MM.1S (cell line): ENCODE results near the gene PIK3C3.

Experiments used
- DNase-seq: peaks from one replicate; pipeline ENCODE4 v3.0.0-alpha.2; 2015
- H2AFZ ChIP-seq: fragments of 300-600 bp; sonication (generic); 2 replicates; pipeline ENCODE4 v1.6.0; 2016; ENCODE audit warnings: antibody characterized with exemption, low read length
- H3F3A ChIP-seq: fragments of 300-600 bp; sonication (generic); 2 replicates; pipeline ENCODE4 v1.6.1; 2016; ENCODE audit warnings: mild to moderate bottlenecking, antibody characterized with exemption, low read length, moderate library complexity, mixed read lengths; ENCODE audit not compliant: insufficient read depth
- H3K27ac ChIP-seq: fragments of 300-600 bp; sonication (generic); 2 replicates; pipeline ENCODE4 v1.5.1; 2016; ENCODE audit warnings: mild to moderate bottlenecking, low read length
- H3K27me3 ChIP-seq: fragments of 300-600 bp; sonication (generic); replicated peaks from 2 replicates; pipeline ENCODE4 v1.6.0; 2016; ENCODE audit warnings: low read length; ENCODE audit not compliant: insufficient read depth
- H3K36me3 ChIP-seq: fragments of 300-600 bp; sonication (generic); replicated peaks from 2 replicates; pipeline ENCODE4 v1.6.1; 2016; ENCODE audit warnings: mild to moderate bottlenecking, low read length, mixed read lengths; ENCODE audit not compliant: insufficient read depth
- H3K4me1 ChIP-seq: fragments of 300-600 bp; sonication (generic); 2 replicates; pipeline ENCODE4 v1.6.1; 2016; ENCODE audit warnings: low read length, mixed read lengths
- H3K4me2 ChIP-seq: fragments of 300-600 bp; sonication (generic); 2 replicates; pipeline ENCODE4 v1.6.0; 2016; ENCODE audit warnings: low read depth, low read length
- H3K4me3 ChIP-seq: fragments of 300-600 bp; sonication (generic); 2 replicates; pipeline ENCODE4 v1.5.1; 2016; ENCODE audit warnings: low read length, mixed read lengths
- H3K79me2 ChIP-seq: fragments of 300-600 bp; sonication (generic); 2 replicates; pipeline ENCODE4 v1.6.1; 2016; ENCODE audit warnings: mixed run types, low read length, mixed read lengths
- H3K9ac ChIP-seq: fragments of 300-600 bp; sonication (generic); 2 replicates; pipeline ENCODE4 v1.6.1; 2016; ENCODE audit warnings: low read length, mixed read lengths
- H3K9me2 ChIP-seq: fragments of 300-600 bp; sonication (generic); replicated peaks from 2 replicates; pipeline ENCODE4 v1.6.1; 2016; ENCODE audit warnings: mild to moderate bottlenecking, low read length, mixed read lengths; ENCODE audit not compliant: insufficient read depth
- H3K9me3 ChIP-seq: fragments of 300-600 bp; sonication (generic); replicated peaks from 2 replicates; pipeline ENCODE4 v1.6.1; 2016; ENCODE audit warnings: mild to moderate bottlenecking, low read length, mixed read lengths; ENCODE audit not compliant: insufficient read depth
- H4K20me1 ChIP-seq: fragments of 300-600 bp; sonication (generic); 2 replicates; pipeline ENCODE4 v1.6.1; 2016; ENCODE audit warnings: mild to moderate bottlenecking, low read length, moderate library complexity, mixed read lengths; ENCODE audit not compliant: insufficient read depth
- EZH2 ChIP-seq: fragments of 300-600 bp; sonication (generic); optimal IDR thresholded peaks from 2 replicates; pipeline ENCODE3; 2017; ENCODE audit warnings: low read depth, mild to moderate bottlenecking, antibody characterized with exemption, low read length, mixed read lengths
- EZH2phosphoT487 ChIP-seq: fragments of 300-600 bp; sonication (generic); IDR thresholded peaks from 2 replicates; pipeline ENCODE4 v1.6.1; 2018; ENCODE audit warnings: antibody characterized with exemption, low read length
- TF ChIP-seq, protein P1 (sequence below): fragments of 300-600 bp; sonication (generic); IDR thresholded peaks from 2 replicates; pipeline ENCODE4 v1.5.1; 2016; ENCODE audit warnings: antibody characterized with exemption, low read length, mixed read lengths

The PIK3C3 gene

GRCh38 chr18:42052122-42052708 lies 97.2 kb downstream of the PIK3C3 start:
- TF ChIP-seq, protein P1, sequence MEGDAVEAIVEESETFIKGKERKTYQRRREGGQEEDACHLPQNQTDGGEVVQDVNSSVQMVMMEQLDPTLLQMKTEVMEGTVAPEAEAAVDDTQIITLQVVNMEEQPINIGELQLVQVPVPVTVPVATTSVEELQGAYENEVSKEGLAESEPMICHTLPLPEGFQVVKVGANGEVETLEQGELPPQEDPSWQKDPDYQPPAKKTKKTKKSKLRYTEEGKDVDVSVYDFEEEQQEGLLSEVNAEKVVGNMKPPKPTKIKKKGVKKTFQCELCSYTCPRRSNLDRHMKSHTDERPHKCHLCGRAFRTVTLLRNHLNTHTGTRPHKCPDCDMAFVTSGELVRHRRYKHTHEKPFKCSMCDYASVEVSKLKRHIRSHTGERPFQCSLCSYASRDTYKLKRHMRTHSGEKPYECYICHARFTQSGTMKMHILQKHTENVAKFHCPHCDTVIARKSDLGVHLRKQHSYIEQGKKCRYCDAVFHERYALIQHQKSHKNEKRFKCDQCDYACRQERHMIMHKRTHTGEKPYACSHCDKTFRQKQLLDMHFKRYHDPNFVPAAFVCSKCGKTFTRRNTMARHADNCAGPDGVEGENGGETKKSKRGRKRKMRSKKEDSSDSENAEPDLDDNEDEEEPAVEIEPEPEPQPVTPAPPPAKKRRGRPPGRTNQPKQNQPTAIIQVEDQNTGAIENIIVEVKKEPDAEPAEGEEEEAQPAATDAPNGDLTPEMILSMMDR = peak; percentile 47
- no peak for TF ChIP-seq EZH2phosphoT487
- Histone ChIP-seq H3K9ac (no peak overlapping the region), H3K4me1 (0 out of 2 replicates have a peak, but pooled peaks cover 4% of the 10 kb centered on the region), H3K9me2 (no peaks in the 10 kb centered on the region), H3K27me3 (no peaks in the 10 kb centered on the region), H4K20me1 (no peaks in the 10 kb centered on the region), H2AFZ (no peak overlapping the region), H3K36me3 (no peaks in the 10 kb centered on the region), H3F3A (no peaks in the 10 kb centered on the region), H3K79me2 (no peaks in the 10 kb centered on the region), H3K9me3 (no peaks in the 10 kb centered on the region), H3K27ac (no peak overlapping the region), H3K4me2 (no peak overlapping the region), H3K4me3 (no peak overlapping the region)
- DNase-seq = peak; percentile 33

DNA sequence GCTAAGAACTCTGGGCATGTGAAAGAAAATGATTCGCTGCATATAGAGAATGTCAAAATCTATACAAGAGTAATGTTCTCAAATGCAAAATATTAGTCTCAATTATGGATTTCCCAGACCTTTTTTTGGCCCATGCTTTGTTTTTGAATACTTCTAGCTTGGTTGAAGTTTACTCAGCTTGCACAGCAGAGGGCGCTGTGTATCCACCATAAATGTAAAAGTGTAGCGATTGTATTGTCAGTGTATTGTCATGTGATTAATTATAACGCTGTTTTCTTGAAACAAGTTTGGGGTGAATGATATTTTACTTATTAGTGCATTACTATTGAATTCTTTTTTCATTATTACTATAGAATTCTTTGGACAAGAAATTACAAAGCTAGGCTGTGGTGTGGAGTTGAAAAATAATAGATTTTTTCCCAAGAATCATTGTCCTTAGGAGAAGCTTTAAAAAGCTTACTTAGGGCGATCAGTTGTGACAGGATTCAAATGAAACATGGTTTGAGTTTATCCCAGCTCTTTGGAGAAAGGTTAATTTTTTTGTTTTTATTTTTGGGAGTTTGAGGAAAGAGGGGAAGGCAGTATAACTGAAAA lies 98.3 kb downstream of the PIK3C3 start:
- no peaks in the 10 kb centered on the region for H3K79me2 ChIP-seq
- no peak for TF ChIP-seq EZH2
- TF ChIP-seq, protein P1 = peak; percentile 82
- H3K4me1 ChIP-seq = no peaks in the 10 kb centered on the region
- H4K20me1 ChIP-seq = no peaks in the 10 kb centered on the region
- H3K9me2 ChIP-seq = no peaks in the 10 kb centered on the region
- DNase-seq = peak; percentile 50
- no peak overlapping the region for H3K4me3 ChIP-seq
- no peak overlapping the region for H3K4me2 ChIP-seq
- H3K27me3 ChIP-seq = no peaks in the 10 kb centered on the region
- no peak overlapping the region for H3K27ac ChIP-seq
- no peak overlapping the region for H3K9ac ChIP-seq
- H3F3A ChIP-seq = no peaks in the 10 kb centered on the region
- H3K9me3 ChIP-seq = no peaks in the 10 kb centered on the region
- H3K36me3 ChIP-seq = no peaks in the 10 kb centered on the region
- H2AFZ ChIP-seq = peak overlapping the region; percentile 17; the same call in 1 of the 2 replicates

GRCh38 chr18:42064109-42064508 lies 109.1 kb downstream of the PIK3C3 start:
- Histone ChIP-seq H3K27me3 (no peaks in the 10 kb centered on the region), H3F3A (no peaks in the 10 kb centered on the region), H3K36me3 (no peaks in the 10 kb centered on the region), H3K4me2 (no peak overlapping the region), H3K9me3 (no peaks in the 10 kb centered on the region), H3K9me2 (no peaks in the 10 kb centered on the region), H3K27ac (no peak overlapping the region), H3K79me2 (no peaks in the 10 kb centered on the region), H3K4me1 (no peaks in the 10 kb centered on the region), H2AFZ (no peak overlapping the region), H3K9ac (no peak overlapping the region), H3K4me3 (no peak overlapping the region), H4K20me1 (no peaks in the 10 kb centered on the region)
- TF ChIP-seq EZH2 (no peak), EZH2phosphoT487 (no peak)
- TF ChIP-seq, protein P1 = no peak
- no peak for DNase-seq
